Activated CD8-positive, alpha-beta memory T cell treated with anti-CD3 and anti-CD28 coated beads, Interleukin-2, amount 50 U/mL, for 24 hours (primary cell): ENCODE results near the gene IFIT5.
"Not testable (repeated sequence)": the region's sequence is repeated elsewhere in the genome, so short reads cannot be mapped to it uniquely, and the experiment has no call there.

Source experiments
- DNase-seq: peaks from one replicate; pipeline ENCODE4 v3.0.0-alpha.2; 2020; ENCODE audit errors: extremely low read depth

Gene IFIT5

DNA sequence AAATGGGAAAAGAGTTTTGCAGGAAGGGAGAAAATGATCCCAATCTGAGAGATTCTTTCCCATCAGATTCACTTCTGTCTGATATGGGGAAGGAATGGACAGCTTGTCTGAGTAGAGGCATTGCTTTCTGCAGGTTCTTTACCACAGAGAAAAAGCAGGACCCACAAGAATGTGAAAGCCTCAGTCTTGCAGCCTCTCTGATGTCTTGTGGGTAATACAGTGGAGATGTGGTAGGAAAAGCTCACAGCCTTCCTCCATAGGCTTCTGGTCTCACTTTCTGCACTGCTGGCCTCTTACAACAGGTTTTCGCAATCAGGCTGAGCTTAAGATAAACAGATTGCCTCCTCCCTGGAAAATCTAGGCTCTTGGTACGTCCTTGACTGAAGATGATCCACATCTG, 21.4 kb upstream of the IFIT5 start:
- no peak for DNase-seq

DNA sequence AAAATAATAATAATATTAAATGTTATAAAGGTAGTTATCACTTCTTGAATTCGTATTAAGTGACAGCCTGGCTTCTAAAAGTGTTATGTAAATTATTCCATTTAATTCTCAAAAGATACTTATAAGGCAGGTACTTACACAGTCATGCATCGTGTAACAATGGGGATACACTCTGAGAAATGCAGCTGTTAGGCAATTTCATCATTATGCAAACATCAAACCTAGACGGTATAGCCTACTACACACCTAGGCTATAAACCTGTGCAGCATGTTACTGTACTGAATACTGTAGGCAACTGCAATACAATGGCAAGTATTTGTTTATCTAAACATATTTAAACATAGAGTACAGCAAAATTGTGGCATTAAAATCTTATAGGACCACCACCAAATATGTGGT, 20.5 kb upstream of the IFIT5 start:
- no peak for DNase-seq

DNA sequence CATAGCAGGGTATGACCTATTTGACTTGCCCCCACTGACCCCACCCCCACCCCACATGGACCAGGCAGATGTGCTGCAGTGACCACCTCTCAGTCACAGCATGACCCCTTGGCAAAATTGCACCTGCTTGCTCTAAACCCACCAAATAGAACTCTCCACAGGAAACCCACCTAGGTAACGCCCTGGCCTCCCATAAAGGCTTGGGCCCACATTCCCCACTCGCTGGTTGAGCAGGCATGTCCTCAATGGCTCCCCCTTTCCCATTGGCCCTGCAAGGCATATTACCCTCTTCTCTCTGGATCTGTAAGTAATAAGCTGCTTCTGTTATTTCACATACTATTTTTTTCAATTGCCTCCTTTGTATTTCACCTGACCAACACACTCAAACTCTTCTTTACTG, 19.2 kb upstream of the IFIT5 start:
- no peak for DNase-seq

DNA sequence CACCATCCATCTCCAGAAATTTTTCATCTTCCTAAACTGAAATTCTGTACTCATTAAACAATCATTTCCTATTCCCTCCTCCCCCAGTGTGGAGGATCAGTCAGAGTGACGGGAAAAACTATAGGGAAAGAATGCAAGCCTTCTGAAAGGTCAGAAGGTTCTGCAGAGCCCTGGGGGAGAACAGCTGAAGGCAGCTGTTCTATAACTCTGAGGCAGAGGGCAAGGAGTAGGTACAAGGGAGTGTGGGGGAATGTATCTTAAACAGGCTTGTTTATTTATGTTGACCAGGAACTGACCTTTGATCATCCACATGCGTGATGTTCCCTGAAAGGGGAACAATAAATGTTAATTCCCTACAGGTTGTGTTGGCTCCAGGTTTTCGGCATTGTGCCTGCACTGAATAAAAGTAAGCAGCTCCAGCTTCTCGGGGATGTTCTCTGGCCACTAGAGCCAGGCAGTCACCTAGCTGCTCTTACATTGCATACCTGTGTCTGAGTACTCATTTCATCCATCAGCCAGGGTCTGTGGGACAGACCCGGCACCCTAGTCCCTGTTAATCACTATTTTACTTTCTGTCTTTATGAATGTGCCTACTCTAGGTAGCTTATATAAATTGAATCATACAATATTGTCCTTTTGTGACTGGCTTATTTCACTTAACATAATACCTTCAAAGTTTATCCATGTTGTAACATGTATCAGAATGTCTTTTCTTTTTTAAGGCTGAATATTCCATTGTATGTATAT, 16.2 kb upstream of the IFIT5 start:
- no peak for DNase-seq

DNA sequence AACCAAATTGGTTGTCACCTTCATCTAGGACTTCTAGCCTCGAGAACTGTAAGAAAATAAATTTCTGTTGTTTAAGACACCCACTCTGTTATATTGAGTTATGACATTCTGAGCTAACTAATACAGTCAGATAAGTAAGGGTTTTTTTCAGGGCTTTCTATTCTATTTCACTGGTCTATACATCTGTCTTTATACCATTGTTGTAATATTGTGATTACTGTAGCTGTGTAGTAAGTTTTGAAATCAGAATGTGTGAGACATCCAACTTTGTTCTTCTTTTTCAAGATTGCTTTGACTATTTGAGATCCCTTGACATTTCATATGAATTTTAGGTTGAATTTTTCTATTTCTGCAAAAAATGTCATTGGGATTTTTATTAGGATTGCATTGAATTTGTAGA, 14.4 kb upstream of the IFIT5 start:
- no peak for DNase-seq

DNA sequence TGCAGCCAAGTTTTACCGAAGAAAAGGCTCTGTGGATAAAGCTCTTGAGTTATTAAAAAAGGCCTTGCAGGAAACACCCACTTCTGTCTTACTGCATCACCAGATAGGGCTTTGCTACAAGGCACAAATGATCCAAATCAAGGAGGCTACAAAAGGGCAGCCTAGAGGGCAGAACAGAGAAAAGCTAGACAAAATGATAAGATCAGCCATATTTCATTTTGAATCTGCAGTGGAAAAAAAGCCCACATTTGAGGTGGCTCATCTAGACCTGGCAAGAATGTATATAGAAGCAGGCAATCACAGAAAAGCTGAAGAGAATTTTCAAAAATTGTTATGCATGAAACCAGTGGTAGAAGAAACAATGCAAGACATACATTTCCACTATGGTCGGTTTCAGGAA, 11.3 kb upstream of the IFIT5 start:
- no peak for DNase-seq

DNA sequence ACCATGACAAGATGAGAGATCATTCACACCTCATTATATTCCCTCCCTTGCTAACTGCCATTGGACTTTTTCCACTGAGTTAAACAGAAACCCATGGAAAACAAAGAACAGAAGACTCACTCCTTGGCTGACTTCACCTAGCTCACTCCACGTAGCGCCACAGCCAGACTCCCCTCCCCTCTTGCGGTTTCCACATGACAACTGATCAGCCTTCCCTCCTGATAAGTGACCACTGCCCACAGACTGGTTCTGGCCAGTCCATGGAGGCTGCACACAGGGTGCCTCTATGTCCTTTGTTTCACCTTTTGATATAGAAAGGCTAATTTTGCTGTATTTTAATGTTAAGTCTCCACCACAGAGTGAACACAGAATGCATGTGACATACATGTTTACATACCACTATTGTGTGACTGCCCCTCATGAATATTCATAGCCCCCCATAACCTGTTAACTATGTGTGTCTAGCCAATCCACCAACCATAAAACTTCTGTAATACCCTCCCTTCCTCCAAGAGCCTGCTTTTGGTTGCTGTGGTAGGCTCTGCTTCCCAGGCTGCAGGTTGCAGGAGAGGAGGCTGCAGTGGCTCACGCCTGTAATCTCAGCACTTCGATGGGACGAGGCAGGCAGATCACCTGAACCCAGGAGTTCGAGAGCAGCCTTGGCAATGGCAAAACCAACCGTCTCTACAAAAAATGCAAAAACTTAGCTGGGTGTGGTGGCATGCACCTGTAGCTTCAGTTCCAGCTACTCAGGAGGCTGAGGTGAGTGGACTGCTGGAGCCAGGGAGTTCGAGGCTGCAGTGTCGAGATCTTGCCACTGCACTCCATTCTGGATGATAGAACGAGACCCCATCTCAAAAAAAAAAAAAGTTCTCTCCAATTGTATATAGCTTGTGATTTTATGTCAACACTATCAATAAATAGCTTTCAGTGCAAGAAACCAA, 10.0 kb upstream of the IFIT5 start:
- DNase-seq: no peak

DNA sequence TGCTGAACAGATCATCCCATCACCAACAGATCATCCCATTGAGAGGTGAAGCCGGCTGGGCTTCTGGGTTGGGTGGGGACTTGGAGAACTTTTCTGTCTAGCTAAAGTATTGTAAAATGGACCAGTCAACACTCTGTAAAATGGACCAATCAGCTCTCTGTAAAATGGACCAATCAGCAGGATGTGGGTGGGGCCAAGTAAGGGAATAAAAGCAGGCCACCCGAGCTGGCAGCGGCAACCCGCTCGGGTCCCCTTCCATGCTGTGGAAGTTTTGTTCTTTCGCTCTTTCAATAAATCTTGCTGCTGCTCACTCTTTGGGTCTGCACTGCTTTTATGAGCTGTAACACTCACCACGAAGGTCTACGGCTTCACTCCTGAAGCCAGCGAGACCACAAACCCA, 8.2 kb upstream of the IFIT5 start:
- DNase-seq: not testable (repeated sequence)

DNA sequence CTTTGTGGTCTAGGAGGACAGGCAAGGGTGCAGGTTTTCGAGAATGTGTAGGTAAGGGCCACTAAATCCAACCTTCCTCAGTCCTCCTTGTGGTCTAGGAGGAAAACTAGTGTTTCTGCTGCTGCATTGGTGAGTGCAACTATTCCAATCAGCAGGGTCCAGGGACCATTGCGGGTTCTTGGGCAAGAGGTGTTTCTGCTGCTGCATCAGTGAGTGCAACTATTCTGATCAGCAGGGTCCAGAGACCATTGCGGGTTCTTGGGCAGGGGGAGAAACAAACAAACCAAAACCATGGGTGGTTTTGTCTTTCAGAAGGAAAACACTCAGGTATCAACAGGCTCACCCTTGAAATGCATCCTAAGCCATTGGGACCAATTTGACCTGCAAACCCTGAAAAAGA, 6.6 kb upstream of the IFIT5 start:
- not testable (repeated sequence) for DNase-seq

DNA sequence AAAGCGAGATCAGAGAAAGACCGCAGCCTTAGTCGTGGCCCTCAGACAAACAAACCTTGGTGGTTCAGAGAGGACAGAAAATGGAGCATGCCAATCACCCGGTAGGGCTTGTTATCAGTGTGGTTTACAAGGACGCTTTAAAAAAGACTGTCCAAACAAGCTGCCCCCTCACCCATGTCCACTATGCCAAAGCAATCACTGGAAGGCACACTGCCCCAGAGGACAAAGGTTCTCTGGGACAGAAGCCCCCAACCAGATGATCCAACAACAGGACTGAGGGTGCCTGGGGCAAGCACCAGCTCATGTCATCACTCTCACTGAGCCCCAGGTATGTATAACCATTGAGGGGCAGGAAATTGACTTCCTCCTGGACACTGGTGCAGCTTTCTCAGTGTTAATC, 5.1 kb upstream of the IFIT5 start:
- DNase-seq: not testable (repeated sequence)

DNA sequence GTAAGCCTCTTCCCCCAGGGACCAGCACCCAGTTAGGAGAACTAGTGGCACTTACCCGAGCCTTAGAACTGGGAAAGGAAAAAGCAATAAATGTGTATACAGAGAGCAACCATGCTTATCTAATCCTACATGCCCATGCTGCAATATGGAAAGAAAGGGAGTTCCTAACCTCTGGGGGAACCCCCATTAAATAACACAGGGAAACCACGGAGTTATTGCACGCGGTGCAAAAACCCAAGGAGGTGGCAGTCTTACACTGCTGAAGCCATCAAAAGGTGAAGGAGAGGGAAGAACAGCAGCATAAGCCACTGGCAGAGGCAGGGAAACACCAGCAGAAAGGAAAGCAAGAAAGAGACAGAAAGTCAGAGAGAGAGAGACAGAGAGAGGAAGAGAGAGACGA, 3.8 kb upstream of the IFIT5 start:
- DNase-seq: not testable (repeated sequence)

DNA sequence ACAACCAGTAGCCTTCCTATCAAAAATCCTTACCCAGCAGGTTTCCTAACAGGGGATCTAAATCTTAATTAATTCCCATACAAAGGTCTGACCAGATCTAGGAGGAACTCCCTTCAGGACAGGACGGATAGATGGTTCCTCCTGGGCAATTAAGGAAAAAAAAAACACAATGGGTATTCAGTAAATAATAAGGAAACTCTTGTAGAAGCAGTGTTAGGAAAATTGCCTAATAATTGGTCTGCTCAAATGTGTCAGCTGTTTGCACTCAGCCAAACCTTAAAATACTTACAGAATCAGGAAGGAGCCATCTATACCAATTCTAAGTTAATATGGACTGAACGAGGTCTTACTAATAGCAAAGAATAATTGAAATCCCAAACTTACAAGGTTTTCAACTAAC, 3.2 kb upstream of the IFIT5 start:
- not testable (repeated sequence) for DNase-seq

DNA sequence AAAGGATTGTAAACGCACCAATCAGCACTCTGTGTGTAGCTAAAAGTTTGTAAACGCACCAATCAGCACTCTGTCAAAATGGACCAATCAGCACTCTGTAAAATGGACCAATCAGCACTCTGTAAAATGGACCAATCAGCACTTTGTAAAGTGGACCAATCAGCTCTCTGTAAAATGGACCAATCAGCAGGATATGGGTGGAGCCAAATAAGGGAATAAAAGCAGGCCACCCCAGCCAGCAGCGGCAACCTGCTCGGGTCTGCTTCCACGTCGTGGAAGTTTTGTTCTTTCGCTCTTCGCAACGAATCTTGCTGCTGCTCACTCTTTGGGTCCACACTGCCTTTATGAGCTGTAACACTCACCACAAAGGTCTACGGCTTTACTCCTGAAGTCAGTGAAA, 2.1 kb upstream of the IFIT5 start:
- DNase-seq: not testable (repeated sequence)

DNA sequence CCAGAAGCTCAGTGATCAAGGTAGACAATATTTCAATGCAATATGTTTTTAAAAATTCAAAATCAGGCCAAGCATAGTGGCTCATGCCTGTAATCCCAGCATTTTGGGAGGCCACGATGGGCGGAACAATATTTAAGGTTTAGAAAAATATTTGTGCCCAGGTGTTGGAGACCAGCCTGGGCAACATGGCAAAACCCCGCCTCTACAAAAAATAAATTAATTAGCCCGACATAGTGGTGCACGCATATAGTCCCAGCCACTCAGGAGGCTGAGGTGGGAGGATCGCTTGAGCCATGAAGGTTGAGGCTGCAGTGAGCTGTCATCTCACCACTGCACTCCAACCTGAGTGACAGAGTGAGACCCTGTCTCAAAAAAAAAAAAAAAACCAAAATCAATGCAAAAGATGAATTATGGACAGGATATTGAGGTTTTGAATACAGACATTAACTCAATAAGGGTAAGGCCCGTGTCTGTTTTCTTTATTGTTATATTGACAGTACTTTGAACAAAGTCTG, 913 bp upstream of the IFIT5 start:
- no peak for DNase-seq

DNA sequence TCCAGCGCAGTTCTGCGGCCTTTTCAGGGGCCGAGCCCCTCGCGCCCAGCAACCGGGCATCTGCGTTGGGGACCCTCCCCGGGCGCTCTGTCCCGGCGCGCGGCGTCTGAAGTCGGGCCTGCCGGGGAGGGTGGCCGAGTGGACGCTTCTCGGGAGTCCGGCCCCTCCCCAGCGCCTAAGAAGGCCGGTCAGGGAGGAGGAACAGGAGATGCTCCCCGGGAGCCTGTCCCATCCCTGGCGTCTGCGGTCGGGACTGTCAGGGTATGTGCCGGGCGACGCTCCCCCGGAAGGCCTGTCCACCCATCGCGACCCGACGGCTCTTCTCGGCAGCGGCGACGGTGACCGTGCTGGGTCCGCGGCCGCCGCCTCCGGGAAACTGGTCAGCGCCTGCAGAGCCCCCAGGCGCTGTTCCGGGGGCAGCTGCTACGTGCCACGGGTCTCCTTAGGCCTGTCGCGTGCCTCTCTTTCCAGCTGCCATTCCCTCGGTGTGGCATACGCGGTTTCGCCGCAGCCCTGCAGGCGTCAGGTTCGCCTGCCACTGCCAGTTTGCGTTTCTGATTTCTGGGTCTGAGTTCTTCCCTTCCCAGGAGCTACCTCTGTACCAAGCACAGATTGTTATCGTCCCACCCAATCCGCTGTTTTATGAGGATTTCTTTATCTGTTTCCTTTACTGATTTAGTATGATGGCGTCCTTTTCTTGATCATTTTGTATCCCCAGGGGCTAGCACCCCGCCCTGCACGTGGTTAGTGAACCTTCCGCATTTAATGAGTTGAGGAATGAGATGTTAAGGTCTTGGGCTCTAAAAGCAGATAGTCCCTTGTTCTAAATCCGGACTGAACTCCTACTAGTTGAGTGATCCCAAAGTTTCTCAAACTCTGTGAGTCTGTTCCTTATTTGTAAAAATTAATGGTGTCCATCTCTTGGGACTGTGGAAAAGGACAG, 782 bp downstream of the IFIT5 start:
- DNase-seq: no peak

DNA sequence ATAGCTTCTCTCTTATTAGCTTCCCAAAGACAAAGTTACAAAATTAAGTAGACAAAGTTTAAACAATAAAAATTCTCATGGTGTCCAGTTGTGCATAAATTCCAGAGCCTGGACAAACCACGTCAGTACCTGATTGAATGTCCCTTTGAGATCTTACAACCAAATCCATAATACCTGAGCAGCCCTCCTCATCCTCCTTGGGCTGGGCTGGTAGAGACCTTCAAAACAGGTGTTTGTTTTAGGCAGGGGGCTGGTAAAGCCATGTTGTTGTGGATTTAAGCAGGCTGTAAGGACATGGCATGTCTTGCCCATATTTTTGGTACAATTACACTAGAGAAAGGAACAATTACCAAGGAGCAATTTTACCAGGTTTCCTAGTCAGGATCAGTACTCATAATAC, 2.1 kb downstream of the IFIT5 start:
- no peak for DNase-seq

DNA sequence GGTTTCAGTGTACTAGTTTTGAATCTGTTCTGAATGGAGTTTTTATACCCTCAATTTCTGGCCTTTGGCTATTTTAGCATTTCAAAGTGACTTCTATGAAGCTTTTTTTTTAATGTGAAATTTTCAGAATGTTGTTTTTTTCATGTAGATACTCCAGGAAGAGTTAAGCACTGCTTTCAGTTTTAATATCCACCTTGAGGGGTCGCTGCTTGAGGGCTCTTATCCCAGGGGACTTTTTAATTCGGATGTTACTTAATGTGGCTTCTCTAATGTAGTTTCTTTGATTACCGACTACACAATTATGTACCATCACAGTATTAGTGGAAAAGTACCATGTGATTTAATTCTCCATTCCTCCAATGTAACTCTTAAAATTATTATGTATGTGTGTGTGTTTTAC, 5.2 kb downstream of the IFIT5 start:
- no peak for DNase-seq

DNA sequence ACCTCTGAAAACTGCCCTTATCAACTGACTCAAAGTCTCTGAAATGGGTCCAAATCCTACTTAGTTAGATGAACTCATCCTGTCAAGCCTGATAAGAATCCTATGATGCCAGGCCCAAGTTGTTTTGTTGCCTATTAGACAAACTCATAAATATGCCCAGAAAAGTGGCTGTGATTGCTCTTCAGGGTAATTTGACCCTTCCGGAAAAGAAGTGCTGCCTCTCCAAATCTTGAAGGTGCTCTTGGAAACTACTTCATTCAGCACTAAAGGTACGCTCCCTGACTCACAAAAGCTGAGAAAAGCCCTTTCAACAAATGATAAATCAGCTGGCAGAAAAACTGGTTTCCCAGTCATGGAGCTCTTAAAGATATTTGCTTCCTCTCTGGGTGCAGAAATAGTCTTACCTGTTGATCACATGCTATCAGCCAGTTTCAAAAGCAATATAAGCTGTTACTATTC, 6.7 kb downstream of the IFIT5 start:
- DNase-seq: no peak

DNA sequence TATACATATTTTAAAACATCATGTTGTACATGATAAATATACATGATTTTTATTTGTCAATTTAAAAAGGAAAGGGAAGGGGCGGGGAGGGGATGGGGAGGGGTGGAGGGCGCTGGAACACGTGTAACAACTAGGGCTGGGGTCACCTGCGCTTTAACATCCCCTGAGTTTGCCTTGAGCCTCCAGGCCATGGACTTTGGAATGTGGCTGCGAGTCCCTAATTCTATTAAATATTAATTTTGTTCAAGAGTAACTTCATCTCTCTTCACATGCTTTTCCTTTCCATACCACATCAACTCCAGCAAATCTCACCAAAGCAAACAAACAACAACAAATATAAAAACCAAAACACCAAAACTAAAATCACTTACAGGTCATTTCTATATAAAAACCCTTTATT, 10.6 kb downstream of the IFIT5 start:
- no peak for DNase-seq

DNA sequence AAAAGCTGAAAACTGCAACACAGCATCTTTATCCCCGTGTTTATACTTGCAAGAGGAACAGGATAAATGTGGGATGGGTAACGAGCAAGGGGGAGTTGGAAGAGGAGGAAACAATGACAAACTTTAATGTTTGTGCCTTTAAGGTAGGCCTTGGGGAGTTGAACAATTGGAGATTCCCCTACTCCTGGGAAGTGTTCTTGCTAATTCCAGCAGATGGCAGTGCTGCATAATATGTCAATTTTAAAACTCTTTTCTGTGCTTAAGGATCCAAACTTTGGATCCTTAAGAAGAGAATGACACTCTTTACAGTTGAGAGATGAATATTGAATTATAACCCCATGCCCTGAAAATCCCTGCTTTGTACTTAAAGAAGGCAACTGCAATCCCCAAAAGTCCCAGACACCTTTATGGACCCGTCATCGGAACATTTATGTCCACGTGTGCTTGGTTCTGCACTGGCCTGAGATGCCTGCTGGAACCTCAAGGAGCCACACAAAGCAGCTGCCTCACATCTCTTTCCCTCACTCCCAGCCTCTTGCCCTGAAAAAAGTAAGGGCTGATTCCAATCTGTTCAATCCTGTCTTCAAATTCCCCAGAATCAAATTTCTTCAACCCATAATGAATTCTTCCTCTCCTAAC, 12.0 kb downstream of the IFIT5 start:
- DNase-seq: no peak

DNA sequence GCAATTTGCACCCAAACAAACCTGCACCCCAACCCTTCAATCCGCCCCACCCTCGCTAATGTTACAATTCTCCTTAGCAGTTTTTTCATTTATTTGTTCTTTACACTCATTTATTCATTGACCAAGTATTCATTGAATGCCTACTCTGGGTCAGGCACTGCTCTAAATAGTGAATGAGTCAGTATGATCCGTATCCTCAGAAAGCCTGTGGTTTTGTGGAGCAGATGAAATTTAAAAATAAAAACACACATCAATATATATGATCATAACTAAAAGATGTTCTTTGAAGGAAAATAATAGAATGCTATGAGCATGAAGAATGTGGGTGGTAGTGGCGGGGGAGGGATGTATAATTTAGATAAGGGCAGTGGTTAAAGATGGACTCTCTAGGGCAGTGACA, 13.3 kb downstream of the IFIT5 start:
- no peak for DNase-seq
